ENCODE results near the gene KCNH1.
"Not testable (repeated sequence)": the region's sequence is repeated elsewhere in the genome, so short reads cannot be mapped to it uniquely, and the experiment has no call there.

The KCNH1 gene

DNA sequence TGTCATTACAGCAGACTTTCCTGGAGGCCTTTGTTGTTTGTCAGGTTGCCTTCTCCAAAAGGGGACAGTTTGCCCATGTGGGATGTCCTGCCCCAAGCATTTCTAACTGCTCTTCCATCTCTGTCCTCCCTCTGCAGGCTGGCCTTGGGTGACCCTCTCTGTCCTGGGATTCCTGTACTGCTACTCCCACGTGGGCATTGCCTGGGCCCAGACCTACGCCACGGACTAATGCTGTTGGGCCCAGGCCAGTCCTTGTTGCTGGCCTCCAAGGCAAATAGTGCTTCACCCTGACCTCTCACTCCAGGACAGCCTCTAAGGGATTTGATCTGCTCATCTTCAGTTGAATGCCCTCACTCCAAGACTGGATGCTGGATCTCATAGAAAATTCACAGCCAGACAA lies 459.8 kb downstream of the KCNH1 start:
- DNase-seq, result no peak

DNA sequence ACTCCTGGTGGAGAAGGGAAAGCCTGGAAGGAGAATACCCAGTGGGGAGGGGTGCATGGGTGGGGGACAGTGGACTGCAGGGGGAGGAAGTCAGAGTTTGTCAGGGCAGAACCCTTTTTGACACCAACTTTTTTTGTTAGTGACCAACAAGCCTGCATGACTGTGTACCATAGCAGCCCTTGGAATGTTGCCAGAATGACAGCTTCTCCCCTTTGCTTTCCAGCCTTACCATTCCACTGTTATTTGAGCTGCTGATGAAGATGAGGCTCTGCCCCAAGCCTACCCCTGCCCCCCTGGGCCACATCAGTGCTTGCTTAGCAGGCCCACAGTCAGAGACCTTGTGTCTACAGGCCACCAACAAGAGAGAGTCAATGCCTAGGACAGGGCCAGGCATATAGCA lies 464.0 kb downstream of the KCNH1 start:
- DNase-seq, result no peak

DNA sequence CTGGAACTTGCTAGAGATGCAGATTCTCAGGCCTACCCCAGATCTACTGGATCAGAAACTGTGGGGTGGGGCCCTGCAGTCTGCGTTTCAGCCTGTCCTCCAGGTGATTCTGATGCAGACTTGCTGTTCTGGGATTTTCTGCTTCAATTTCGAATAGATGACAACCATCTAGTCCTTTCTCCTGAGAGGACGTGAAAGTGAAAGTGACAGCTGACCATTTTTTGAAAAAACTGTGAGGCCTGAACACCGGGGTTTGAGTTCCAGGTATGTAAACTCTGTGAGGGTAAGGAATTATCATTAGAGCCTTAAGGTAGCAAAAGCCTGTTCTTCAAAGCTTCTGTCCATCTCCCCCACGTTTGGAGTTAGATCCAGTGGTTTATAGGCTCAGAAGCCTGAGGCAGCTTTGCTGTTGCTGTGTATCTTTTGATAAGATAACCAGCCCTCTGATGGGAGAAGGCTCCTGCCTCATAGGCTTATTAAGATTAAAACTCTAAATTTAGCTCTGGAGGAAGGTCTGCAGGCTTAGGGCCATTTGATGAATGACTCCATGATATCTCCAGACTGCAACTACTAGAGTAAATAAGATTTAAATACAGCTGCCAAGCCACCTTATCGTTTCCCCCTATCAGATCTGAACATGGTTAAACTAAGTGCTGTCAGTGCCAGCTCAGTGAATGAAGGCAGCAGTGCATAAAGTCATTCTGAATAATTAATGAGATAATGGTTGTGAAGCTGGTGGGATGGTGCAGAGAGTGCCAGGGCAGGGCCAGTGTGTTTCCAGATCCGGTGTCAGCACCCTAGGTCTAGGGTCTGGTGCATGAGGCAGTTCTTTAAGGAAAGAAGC lies 470.0 kb downstream of the KCNH1 start:
- DNase-seq, result no peak

DNA sequence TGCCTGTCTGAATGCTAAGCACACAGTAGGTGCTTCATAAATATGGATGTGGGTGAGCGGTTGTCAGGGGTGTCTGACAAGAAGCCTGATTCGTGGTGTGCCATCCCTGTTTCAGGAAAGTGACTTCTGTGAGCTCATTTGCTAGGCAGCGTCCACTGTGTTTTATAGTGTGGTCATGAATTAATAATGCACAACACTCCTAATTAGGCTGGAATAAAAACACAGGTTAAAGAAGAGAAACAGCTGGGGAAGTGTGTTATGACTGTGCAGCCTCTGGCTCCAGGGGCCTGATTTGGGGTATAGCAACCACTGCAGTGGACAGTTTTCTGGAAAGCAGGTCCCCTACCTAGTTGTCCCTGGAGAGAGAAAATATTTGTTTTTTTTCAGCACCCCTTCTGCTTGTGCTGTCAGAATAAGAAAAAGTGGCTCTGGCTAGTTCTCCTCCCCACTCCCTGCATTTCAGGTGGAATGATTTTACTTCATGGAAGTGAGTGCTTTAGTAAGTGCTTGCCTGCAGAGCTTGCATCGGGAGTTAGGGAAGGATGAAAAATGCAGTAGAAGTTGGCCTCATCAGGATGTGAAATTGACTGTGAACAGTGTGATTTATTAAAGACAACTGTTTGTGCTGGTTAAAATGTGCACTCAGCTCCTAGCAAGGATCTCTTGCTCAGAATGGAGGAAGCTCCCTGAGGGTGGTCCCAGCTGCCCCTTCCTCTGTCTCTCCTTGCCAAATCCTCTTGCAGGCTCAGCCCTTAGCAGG lies 471.5 kb downstream of the KCNH1 start:
- no peak for DNase-seq

DNA sequence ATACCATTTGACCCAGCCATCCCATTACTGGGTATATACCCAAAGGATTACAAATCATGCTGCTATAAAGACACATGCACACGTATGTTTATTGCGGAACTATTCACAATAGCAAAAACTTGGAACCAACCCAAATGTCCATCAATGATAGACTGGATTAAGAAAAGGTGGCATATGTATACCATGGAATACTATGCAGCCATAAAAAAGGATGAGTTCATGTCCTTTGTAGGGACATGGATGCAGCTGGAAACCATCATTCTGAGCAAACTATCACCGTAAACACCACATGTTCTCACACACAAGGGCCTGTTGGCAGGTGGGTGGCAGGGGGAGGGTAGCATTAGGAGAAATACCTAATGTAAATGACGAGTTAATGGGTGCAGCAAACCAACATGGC lies 472.4 kb downstream of the KCNH1 start:
- not testable (repeated sequence) for DNase-seq

DNA sequence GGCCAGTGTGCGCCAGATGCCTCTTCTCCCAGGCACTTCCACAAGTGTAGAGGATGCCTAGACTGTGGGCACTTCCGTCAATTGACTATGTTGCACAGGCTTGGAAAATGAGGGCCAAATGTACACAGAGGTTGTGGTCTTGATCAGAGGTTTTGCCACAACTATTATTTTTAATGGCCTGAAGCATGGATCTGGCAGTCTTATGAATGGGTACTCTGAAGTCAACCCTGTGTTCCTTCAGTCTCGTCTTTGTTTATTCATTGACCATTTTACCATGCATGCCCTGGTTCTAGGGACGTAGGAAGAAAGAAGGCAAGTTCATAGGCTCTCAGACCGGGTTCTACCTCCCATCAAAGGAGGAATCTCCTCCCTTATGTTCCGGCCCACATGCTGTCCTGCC lies 476.1 kb downstream of the KCNH1 start:
- no peak for DNase-seq

DNA sequence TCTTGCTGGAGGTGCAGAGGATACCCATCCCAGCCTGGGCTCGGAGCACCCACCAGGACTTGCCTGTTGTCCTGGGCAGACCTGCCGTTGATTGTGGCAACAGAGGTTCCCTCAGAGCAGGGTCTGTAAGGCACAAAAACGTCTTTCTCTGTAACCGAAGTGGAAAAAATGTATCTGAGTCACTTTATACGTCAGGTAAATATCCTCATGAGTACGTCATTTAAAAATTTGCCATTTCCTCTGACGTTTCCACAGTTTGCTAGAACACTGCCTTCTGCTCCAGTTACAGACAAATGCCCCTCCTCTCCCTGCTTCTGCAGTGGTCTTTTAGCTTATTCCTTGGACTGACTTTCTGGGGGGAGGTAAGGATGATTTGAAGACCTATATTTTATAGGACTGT lies 478.4 kb downstream of the KCNH1 start:
- DNase-seq, result no peak

DNA sequence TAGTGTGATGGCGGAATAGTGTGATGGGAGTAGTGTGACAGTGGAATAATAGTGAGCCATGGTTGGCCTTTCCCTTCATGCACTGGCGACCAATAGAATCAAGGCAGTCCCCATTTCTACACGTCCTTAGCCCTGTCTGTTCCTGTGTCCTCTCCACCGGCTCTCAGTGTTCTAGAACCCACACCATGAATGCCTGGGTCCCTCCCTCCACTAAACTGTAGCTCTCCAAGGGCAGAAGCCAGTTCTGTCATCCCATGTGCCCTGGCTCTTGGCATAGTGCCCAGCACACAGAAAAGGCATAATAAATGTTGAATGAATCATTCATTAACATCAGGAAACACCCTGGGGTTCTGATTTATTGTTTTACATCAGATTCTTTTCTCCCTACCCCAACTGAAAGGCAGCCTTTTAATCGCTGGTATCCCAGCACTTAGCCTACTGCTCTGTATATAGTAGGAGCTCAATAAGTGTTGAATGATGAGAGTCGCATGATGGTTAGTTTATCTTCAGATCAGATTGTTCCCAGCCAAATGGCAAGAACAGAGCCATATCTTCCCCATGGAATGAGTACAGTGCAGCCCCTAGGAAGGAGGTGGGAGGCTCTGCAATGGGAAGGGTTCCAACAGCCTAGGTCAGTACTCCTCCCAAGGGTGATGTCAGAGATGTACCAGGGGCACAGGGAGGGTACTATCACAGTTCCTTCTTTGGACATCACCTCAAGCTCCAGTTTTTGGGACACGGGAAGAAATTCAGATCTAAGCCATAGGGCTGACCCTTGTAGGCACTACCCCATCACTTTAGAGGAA lies 479.6 kb downstream of the KCNH1 start:
- no peak for DNase-seq

DNA sequence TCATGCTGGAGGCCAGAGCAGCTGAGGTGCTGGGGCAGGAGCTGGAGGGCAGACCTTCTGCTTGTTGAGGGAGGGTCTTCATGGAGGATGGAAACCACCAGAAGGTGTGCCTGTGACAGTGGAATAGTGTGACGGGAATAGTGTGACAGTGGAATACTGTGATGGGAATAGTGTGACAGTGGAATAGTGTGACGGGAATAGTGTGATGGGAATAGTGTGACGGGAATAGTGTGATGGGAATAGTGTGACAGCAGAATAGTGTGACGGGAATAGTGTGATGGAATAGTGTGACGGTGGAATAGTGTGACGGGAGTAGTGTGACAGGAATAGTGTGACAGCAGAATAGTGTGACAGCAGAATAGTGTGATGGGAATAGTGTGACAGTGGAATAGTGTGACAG lies 480.2 kb downstream of the KCNH1 start:
- no peak for DNase-seq

DNA sequence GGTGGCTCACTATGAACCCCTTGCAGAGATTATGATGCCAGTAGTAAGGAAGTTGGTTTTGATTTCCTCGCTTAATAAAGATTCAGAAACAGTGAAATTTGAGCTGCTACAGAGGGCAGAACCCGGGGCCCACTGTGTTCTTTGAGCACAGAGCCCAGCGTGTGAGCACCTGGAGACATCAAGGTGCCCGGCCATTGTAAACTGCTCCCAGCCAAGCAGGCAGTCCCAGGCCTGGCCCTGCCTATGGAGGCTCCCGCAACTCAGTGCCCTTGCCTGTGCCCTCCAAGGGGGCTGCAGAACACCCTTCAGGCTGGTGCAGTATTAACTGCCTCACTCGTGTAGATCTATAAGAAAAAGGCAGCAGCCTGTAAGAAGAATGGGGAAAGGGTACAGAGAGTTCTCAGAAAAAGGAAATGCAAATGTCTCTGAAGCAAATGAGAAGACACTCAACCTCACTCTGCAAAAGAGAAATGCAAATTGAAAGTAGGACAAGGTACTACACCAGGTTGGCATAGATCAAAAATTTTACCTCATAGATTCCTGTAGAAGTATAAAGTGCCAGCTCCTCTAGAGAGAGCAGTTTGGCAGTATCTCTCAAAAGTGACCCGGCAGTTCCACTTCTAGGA lies 481.5 kb downstream of the KCNH1 start:
- no peak for DNase-seq

DNA sequence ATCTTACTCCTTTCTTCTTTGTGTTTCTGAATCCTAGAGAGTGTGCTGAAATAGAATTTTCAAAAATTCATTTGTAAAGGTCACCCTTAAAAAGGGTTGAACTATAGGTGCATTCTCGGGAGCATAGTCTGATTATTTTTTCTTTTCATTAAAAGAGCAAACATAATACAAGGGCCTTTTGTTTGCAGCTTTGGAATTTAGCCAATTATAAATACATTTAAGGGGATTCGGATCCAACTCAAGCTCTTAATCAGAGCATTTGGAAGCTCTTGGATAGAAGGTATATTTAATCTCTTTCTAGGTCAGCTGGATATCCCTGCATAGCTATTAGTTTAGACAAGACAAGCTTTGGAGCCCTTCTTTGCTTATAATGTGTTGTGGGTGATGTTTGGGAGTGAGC lies 483.5 kb downstream of the KCNH1 start:
- DNase-seq, result no peak

DNA sequence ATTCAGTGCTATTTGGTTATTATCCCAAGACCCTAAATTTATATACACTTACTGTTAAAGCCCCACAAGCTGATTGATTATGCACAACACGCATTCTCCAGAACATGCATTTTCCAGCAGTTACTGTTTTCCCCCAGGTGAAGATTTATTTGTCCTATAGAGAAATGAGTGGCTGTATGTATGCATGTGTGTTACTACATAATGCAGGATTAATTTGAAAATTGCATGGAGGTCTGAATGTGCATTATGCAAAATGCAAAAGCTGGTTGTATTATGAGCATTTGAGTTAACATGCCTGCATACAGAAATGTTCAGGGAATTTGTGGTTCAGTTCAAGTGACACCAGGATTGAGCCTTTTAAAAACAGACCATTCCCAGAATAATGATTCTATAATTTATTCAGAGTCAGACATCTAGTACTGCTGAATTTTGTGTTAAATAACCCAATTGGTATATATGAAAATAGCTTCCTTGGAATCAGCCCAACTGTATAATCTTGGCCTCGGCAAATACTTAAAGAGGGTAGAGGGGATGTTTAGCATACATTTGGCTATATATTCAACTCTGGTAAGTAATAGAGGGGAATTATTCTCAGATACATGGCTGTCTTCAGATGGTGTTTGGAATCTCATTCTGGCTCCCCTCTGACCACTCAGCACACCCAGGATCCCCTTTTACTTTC lies 485.2 kb downstream of the KCNH1 start:
- DNase-seq, result no peak

DNA sequence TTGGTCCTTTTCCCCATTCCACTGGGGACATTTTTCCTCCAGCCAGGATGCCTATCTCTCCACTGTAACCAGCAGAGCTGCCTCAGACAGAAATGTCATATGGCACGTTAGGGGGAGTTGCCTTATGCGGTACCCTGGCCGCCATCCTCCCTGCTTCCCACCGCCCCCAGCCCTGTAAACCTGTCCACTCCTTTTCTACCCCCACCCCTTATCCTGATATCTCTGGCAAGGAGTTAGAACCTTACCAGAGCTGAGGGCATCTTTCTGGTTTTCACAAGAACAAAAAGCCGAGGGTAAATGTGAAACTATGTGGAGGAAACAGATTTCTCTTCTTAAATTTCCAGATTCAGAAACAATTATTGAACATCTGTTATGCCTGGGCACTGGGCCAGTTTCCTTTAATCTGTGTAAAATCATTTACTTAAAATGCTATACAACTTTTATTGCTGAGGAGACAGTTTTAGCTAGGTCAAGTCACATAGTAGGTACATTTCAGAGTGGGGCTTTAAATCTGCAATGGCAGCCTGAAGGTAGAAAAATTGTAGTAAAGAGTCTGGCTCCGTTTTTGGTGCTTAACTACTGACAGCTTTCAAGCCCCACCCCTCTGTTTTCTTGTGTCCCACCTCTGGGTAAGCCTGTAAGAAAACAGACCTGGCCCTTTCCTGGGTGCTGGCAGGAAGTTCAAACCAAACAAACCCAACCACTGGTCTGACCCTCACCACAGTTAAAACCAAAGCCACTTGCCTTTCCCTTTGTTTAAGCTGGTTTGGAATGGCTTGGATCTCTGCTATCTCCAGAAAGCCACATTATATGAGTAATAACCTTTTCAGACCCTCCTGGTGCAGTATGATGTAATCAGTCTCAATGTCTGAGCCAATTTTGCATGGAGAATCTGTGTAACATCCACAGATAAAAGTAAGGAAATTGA lies 486.3 kb downstream of the KCNH1 start:
- DNase-seq, result no peak

DNA sequence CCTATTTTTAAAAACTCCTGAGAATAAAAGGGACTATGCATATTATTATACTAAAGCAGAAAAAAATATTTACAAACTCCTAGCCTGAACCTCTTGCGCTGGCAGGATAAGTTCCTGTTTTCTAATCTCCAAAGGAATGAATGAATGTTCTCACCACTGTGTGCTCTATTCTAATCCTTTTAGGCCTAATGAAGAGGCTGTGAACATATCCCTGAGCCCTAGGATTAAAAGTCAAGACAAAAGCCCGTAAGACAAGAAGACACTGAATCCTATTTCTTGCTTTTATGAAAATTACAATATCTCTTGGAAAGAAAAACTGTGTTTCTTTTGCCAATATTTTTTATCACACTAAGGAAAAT lies 487.7 kb downstream of the KCNH1 start:
- DNase-seq, result no peak

DNA sequence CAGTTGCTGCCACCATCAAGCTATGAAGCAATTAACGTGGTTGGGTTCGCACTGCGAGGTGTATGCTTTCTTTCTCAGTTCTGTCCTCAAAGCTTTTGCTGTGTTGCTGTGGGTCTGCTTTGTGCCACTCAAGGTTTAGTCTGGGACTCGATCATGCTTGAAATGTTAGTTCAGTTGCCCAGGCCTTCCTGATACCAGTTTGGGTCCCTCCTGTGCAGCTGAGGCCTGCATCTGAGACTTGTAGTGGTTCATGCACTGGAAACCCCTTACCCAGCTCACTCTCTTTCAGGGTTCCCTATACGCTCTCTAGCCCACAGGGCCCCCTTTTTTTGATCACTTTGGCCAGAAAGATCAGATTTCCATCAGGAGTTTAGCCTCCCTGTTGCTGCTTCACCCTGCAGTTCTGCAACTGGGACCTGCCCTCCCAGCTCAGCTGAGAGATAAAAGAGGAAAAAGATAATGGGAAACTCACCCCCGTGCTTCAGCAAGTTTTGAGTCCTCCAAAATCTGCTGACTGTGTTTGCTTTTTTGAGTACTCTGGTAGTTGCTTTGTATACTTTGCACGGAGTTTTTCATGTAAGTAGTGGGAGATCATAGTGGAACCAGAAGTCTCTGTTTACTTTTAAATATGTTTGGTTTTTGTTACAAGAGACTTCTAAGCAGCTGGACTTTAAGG lies 488.2 kb downstream of the KCNH1 start:
- no peak for DNase-seq

DNA sequence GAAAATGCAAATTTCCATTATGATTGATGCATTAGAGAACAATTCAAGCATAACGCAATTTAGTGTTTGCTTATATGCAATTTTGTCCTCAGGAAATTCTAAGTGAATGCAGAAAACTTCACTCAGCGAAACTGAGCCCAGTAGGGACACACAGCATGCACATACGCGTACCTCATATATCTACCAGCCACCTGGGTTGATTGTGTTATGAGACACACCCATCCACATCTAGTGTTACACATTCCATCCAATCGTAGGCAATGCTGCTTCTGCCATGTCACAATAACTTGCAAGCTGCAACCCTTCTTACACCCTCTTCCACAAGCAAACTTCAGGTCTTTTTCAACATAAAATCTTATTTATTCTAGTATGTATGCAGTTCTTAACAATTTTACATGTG lies 492.4 kb downstream of the KCNH1 start:
- no peak for DNase-seq

DNA sequence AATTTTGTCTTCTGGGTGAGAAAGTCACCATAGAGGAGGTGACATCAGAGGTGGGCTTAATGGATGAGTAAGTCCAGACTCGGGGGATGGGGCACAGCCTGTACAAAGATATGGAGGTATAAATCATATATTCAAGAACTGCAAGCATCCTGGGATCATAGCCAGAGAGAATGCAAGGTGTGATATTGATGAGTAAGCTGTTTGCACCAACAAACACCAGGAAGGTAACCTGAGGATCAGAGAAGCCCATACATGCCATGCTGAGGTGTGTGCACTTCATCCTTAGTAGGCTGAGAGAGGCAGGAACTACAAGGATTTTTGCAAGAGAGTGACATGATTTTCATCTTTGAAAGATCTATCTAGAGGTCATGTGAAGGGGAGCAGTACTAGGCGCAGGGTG lies 498.8 kb downstream of the KCNH1 start:
- no peak for DNase-seq

DNA sequence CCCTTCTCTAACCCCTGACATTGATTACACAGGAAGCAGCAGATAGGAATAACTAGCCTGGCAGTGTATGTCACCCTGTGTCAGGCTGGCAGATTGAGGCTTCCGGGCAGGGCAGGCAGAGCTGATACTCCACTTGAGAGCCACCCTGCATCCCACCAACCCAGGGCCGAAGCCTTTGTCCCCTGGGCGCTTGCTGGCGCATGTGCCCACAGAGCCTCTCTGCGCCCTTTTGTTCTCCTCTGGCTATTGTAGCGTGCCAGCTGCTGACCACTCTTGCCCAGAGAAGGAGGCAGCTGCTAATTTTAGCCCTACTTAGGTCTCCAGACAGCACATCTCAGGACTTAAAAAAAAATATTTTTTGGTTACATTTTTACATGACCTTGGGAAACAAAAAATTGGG lies 500.3 kb downstream of the KCNH1 start:
- DNase-seq, result no peak

DNA sequence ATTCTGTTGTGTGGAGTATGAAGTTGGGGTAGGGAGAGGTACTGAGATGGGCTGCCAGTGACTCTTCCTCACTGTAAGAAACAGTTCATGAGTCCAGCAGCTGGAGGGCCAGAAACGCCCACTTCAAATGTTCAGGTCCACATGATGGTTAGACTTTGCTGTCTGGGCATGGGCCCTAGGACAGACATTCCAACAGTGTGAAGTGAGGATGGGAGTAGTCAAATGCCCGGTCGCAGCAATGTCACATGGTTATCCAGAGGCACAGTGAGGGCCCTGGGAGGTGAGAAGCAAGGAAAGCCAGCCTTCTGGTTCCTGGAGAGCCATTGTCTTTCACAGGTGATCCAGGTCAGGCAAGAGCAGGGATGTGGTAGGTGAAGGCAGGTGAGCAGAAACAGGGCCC lies 500.8 kb downstream of the KCNH1 start:
- DNase-seq, result no peak

DNA sequence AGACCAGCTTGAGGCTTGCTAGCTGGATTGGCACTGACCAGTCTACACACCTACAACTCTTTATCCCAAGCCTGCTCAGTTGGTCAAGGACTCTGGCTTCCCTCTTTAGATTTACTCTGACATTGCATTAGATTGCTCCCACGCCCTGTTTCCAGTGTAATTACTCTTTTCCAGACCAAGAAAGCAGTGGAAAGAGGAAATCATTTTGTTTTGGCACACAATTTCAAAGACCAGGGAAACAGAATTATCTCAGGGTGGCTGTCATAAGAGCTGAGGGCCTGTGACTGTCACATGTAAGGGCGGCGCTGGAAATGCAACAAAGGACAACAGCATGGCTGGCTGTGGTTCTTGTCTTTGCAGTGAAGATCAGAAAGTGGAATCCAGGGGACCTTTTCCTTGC lies 502.5 kb downstream of the KCNH1 start:
- no peak for DNase-seq

DNA sequence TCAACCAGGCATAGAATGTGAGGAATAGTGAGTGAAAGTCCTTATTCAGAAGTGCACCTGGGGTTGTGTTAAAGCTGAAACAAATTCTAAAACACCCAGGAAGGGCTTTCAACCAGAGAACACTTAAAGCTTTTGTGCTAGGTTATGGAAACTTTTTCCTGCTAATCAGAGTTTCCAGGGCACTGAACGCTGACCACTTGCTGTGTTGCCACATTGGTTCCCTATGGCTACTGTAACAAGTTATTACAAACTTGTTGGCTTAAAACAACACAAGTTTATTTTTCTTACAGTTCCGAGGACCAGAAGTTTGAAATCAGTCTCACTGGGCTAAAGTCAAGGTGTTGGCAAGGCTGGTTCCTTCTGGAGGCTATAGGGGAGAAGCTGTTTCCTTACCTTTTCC lies 504.7 kb downstream of the KCNH1 start:
- no peak for DNase-seq

Data from CD4-positive, alpha-beta T cell treated with Interferon alpha-2 for 1 hour (primary cell).